ENCODE measurements around the gene GRK3.

- no peak for TF ChIP-seq CTCF (IDR thresholded peaks at IDR 0.05)
- TF ChIP-seq POLR2A (IDR thresholded peaks at IDR 0.05) = no peak
Observed at GRCh38 chr22:25680051-25680450, 115.6 kb downstream of the GRK3 start.
